Panc1 (cell line): Measurements from ENCODE around the gene PARD3. TPM values are rescaled to one million over a fixed set of nuclear protein-coding genes. Genes with fewer than 3 reads are reported as not detected.

ENCODE experiments used
- ATAC-seq: fragments of 200-7000 bp; cut with Tn5 transposase; 2 replicates; pipeline ENCODE4 v1.9.1; 2020; ENCODE audit warnings: mild to moderate bottlenecking, moderate library complexity
- BruUV-seq: library from RNA; stranded (reverse); fragments of 400-500 nt; replicated peaks from 2 replicates; lab custom pipeline; 2021; lab: Mats Ljungman, UMichigan
- CTCF ChIA-PET: fragments of 300-600 bp; sonication (Branson Sonifier 250); formaldehyde crosslinking; loops from one replicate; lab custom pipeline; 2022; ENCODE audit warnings: antibody characterized with exemption; lab: Charles Lee
- POLR2A ChIA-PET: fragments of 300-600 bp; sonication (Branson Sonifier 250); formaldehyde crosslinking; loops from one replicate; lab custom pipeline; 2022; ENCODE audit warnings: antibody characterized with exemption; lab: Charles Lee
- DNase-seq: peaks from one replicate; pipeline ENCODE4 v3.0.0-alpha.2; 2010; ENCODE audit warnings: low read depth, low spot score
- H3K27ac ChIP-seq: 2 replicates; pipeline ENCODE4 v1.5.1; 2011; ENCODE audit warnings: mild to moderate bottlenecking, low read length, inconsistent platforms
- H3K27me3 ChIP-seq: fragments of 200-500 bp; sonication (Bioruptor generic); 2 replicates; pipeline ENCODE4 v1.6.0; 2014; ENCODE audit warnings: low read length, inconsistent platforms; ENCODE audit not compliant: control insufficient read depth, insufficient read depth
- H3K36me3 ChIP-seq: fragments of 200-500 bp; sonication (Bioruptor generic); 2 replicates; pipeline ENCODE4 v1.5.1; 2014; ENCODE audit warnings: inconsistent platforms, mild to moderate bottlenecking, low read length, moderate library complexity; ENCODE audit not compliant: control insufficient read depth, insufficient read depth
- H3K4me1 ChIP-seq: 2 replicates; pipeline ENCODE4 v1.5.1; 2011; ENCODE audit warnings: inconsistent platforms, mild to moderate bottlenecking, low read length, moderate library complexity; ENCODE audit not compliant: control insufficient read depth, insufficient read depth
- H3K4me3 ChIP-seq, 2 experiments: 2 replicates each; pipeline ENCODE4 v1.5.1; 2011 to 2012; ENCODE audit warnings: low read depth in 2 of 2, low read length in 2 of 2, mild to moderate bottlenecking in 2 of 2, inconsistent platforms in 1 of 2, moderate library complexity in 1 of 2
- H3K9me3 ChIP-seq: fragments of 200-500 bp; sonication (Bioruptor generic); 2 replicates; pipeline ENCODE4 v1.5.1; 2014; ENCODE audit warnings: low read depth, mild to moderate bottlenecking, inconsistent platforms, low read length, moderate library complexity; ENCODE audit not compliant: control insufficient read depth, insufficient read depth
- POLR2AphosphoS5 ChIP-seq: IDR thresholded peaks from 2 replicates; pipeline ENCODE4 v1.6.1; 2012; ENCODE audit warnings: mild to moderate bottlenecking, low read depth, low read length, moderate library complexity
- SIN3A ChIP-seq: IDR thresholded peaks from 2 replicates; pipeline ENCODE4 v1.6.1; 2012; ENCODE audit warnings: low read depth, mild to moderate bottlenecking, low read length, moderate library complexity, borderline replicate concordance; ENCODE audit not compliant: insufficient read depth
- TCF7L2 ChIP-seq: IDR thresholded peaks from 2 replicates; pipeline ENCODE4 v1.6.1; 2011; ENCODE audit warnings: mild to moderate bottlenecking, low read depth, low read length, inconsistent platforms
- in situ Hi-C: cut with HindIII; loops from 2 replicates; pipeline ENCODE4 v1.10.0; 2016; ENCODE audit warnings: low sequenced_read_pairs, low pct_unique_long_range_greater_than_20kb
- intact Hi-C: fragments of 100-400 bp; cut with micrococcal nuclease; formaldehyde crosslinking; loops from one replicate; pipeline ENCODE4 v1.10.0; 2022; ENCODE audit not compliant: unreplicated experiment
- total RNA-seq: library from RNA; stranded (reverse); gene quantifications from one replicate; pipeline ENCODE4 v1.2.1, GENCODE V29; 2021; ENCODE audit not compliant: unreplicated experiment
- TF ChIP-seq, protein P1 (sequence below), 2 experiments: IDR thresholded peaks; 2 replicates each; pipeline ENCODE4 v1.6.1; 2011 to 2012; ENCODE audit warnings: low read depth in 2 of 2, control low read depth in 1 of 2, low read length in 1 of 2, mild to moderate bottlenecking in 1 of 2, moderate library complexity in 1 of 2; ENCODE audit not compliant: insufficient read depth in 1 of 2
- TF ChIP-seq, protein P2 (sequence below): fragments of 450-650 bp; IDR thresholded peaks from 2 replicates; pipeline ENCODE4 v1.5.1; 2017; ENCODE audit warnings: mild to moderate bottlenecking

The PARD3 gene
- total RNA-seq, 1 experiment from 2014 or later: 29.8 TPM

DNA sequence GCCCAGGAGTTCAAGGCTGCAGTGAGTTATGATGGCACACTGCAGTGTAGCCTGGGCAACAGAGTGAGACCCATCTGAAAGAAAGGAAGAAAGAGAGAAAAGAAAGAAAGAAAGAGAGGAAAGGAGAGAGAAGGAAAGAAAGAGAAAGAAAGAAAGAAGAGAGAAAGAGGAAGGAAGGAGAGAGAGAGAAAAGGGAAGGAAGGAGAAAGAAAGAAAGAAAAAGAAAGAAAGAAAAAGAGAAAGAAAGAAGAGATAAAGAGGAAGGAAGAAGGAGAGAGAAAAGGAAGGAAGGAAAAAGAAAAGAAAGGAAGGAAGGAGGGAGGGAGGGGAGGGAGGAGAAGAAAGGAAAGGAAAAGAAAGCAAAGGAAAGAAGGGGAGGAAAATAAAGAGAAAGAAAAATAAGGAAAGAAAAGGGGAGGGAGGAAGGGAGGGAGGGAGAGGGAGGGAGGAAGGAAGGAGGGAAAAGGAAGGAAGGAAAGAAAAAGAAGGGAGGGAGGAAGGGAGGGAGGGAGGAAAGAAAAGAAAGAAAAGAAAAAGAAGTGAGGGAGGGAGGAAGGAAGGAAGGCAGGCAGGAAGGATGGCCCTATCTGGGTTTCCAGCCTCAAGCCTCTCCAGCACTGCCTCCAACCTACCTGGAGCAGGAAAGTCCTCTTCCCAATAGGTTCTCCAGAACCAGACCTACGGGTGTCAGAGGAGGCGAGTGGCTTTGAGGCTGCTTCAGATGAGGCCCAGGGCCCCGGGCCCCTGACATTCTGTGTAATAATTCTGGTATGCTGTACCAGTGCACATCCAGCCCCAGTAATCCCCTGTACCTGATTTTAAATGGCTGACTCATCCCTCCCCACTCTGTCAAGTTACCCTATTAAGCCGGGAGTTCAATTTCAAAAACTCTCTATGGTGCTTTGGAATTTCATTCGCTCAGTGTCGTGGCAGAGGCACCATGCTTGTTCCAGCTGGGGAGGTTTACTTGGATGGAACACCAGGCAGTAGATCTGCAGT lies 6.8 kb upstream of the PARD3 start:
- Histone ChIP-seq H3K4me1 (no peaks in the 10 kb centered on the region), H3K27me3 (no peaks in the 10 kb centered on the region), H3K9me3 (no peaks in the 10 kb centered on the region), H3K4me3 (no peak overlapping the region), H3K27ac (no peak overlapping the region), H3K36me3 (no peaks in the 10 kb centered on the region)
- TF ChIP-seq, protein P1, sequence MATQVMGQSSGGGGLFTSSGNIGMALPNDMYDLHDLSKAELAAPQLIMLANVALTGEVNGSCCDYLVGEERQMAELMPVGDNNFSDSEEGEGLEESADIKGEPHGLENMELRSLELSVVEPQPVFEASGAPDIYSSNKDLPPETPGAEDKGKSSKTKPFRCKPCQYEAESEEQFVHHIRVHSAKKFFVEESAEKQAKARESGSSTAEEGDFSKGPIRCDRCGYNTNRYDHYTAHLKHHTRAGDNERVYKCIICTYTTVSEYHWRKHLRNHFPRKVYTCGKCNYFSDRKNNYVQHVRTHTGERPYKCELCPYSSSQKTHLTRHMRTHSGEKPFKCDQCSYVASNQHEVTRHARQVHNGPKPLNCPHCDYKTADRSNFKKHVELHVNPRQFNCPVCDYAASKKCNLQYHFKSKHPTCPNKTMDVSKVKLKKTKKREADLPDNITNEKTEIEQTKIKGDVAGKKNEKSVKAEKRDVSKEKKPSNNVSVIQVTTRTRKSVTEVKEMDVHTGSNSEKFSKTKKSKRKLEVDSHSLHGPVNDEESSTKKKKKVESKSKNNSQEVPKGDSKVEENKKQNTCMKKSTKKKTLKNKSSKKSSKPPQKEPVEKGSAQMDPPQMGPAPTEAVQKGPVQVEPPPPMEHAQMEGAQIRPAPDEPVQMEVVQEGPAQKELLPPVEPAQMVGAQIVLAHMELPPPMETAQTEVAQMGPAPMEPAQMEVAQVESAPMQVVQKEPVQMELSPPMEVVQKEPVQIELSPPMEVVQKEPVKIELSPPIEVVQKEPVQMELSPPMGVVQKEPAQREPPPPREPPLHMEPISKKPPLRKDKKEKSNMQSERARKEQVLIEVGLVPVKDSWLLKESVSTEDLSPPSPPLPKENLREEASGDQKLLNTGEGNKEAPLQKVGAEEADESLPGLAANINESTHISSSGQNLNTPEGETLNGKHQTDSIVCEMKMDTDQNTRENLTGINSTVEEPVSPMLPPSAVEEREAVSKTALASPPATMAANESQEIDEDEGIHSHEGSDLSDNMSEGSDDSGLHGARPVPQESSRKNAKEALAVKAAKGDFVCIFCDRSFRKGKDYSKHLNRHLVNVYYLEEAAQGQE (IDR thresholded peaks at IDR 0.05; ENCODE audit: insufficient read depth in 1 of 2, low read depth in 2 of 2, low read length in 1 of 2): no peak
- TF ChIP-seq TCF7L2 (no peak), POLR2AphosphoS5 (no peak), SIN3A (no peak)
- TF ChIP-seq, protein P2, sequence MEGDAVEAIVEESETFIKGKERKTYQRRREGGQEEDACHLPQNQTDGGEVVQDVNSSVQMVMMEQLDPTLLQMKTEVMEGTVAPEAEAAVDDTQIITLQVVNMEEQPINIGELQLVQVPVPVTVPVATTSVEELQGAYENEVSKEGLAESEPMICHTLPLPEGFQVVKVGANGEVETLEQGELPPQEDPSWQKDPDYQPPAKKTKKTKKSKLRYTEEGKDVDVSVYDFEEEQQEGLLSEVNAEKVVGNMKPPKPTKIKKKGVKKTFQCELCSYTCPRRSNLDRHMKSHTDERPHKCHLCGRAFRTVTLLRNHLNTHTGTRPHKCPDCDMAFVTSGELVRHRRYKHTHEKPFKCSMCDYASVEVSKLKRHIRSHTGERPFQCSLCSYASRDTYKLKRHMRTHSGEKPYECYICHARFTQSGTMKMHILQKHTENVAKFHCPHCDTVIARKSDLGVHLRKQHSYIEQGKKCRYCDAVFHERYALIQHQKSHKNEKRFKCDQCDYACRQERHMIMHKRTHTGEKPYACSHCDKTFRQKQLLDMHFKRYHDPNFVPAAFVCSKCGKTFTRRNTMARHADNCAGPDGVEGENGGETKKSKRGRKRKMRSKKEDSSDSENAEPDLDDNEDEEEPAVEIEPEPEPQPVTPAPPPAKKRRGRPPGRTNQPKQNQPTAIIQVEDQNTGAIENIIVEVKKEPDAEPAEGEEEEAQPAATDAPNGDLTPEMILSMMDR: no peak
- intact Hi-C loops (no loop called here), in situ Hi-C loops (no loop called here)
- DNase-seq (no peak), ATAC-seq (no peak; the same call in 1 of the 2 replicates)
- CTCF ChIA-PET: interaction anchor here (0.5 kb wide), 1 partner anchor 138 kb away, joined by 3 read pairs; no protein-coding TSS in a partner anchor
- POLR2A ChIA-PET: no interaction called here
- BruUV-seq: no TSS peak

DNA sequence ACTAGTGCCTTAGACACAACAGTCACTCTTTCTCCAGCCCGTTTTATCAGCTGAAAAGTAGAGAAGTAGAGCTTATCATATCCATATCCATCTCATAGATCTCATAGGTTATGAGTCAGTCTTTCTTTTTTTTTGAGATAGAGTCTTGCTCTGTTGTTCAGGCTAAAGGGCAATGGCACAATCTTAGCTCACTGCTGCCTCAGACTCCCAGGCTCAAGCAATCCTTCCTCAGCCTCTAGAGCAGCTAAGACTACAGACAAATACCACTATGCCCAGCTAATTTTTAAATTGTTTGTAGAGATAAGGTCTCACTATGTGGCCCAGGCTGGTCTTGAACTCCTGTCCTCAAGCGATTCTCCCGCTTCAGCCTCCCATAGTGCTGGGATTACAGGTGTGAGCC lies 2.5 kb upstream of the PARD3 start:
- intact Hi-C loops: loop anchor here (10.0 kb wide), 1 partner anchor 153 kb away; no protein-coding TSS in a partner anchor
- POLR2A ChIA-PET: interaction anchor here (0.6 kb wide), 1 partner anchor 131 kb away, joined by 4 read pairs; no protein-coding TSS in a partner anchor
- Histone ChIP-seq H3K4me3 (no peak overlapping the region), H3K4me1 (peaks cover 15% of the 10 kb centered on the region), H3K27ac (no peak overlapping the region), H3K9me3 (no peaks in the 10 kb centered on the region), H3K27me3 (no peaks in the 10 kb centered on the region), H3K36me3 (no peaks in the 10 kb centered on the region; the same call in 1 of the 2 replicates)
- DNase-seq (no peak), ATAC-seq (no peak)
- TF ChIP-seq, protein P2: no peak
- TF ChIP-seq TCF7L2 (no peak), SIN3A (no peak), POLR2AphosphoS5 (no peak)
- TF ChIP-seq, protein P1 (IDR thresholded peaks at IDR 0.05; ENCODE audit: insufficient read depth in 1 of 2, low read depth in 2 of 2, low read length in 1 of 2): no peak
- BruUV-seq: no TSS peak
- CTCF ChIA-PET: no interaction called here
- in situ Hi-C loops: no loop called here
